K562 (cell line): ENCODE results near the gene OBSL1. TPM values are rescaled to one million over a fixed set of nuclear protein-coding genes. Genes with fewer than 3 reads are reported as not detected.
A peak's percentile ranks its signal among the peaks of the same experiment; 100 is the strongest.

ENCODE experiments used
- ATAC-seq: fragments of 200-7000 bp; cut with Tn5 transposase; 3 replicates; pipeline ENCODE4 v1.9.1; 2020; ENCODE audit warnings: moderate library complexity
- BruUV-seq: library from RNA; stranded (reverse); fragments of 400-500 nt; replicated peaks from 2 replicates; lab custom pipeline; 2021; lab: Mats Ljungman, UMichigan
- CTCF ChIA-PET: fragments of 300-600 bp; formaldehyde crosslinking; extraction: SDS; loops from one replicate; lab custom pipeline; 2021; ENCODE audit warnings: low intra/inter-chr PET ratio; lab: Yijun Ruan, JAX
- POLR2A ChIA-PET: fragments of 300-600, 350-650 bp; sonication (Branson Sonifier 250); formaldehyde crosslinking; extraction: SDS; loops from one replicate; lab custom pipeline; 2021; ENCODE audit warnings: antibody characterized with exemption, inconsistent platforms; lab: Yijun Ruan, JAX
- DNase-seq, 4 experiments: peaks; one replicate each; pipeline versions ENCODE4 v3.0.0 to v3.0.0-alpha.2; 2011 to 2018; ENCODE audit warnings: low spot score in 3 of 4, mixed read lengths in 3 of 4; ENCODE audit errors: extremely low read depth in 1 of 4
- FAIRE-seq: peaks from 2 replicates; lab custom pipeline; 2011; peaks lifted over from hg19 to GRCh38; lab: Jason Lieb, UNC
- H2AFZ ChIP-seq: 2 replicates; pipeline ENCODE4 v1.6.0; 2011; ENCODE audit warnings: low read depth, low read length, control low read depth, inconsistent platforms
- H3K27ac ChIP-seq: fragments of 200-600 bp; 3 replicates; pipeline ENCODE4 v1.8.0; 2011; ENCODE audit warnings: low read depth, mild to moderate bottlenecking, control low read depth, inconsistent platforms, low read length, moderate library complexity, mixed read lengths; ENCODE audit errors: extremely low read depth
- H3K27me3 ChIP-seq, 2 experiments: fragments of 300-600 bp in 1 of 2; 2 replicates in 1 of 2; 3 replicates in 1 of 2; pipeline versions ENCODE4 v1.6.0 to v1.8.0; 2011; ENCODE audit warnings: inconsistent platforms in 2 of 2, low read length in 2 of 2, mild to moderate bottlenecking in 1 of 2, mixed read lengths in 1 of 2, moderate library complexity in 1 of 2; ENCODE audit not compliant: control insufficient read depth in 2 of 2, insufficient read depth in 2 of 2
- H3K36me3 ChIP-seq: fragments of 300-600 bp; 3 replicates; pipeline ENCODE4 v1.8.0; 2011; ENCODE audit warnings: mild to moderate bottlenecking, low read length, inconsistent platforms; ENCODE audit not compliant: control insufficient read depth, insufficient read depth
- H3K4me1 ChIP-seq, 2 experiments: fragments of 200-600 bp in 1 of 2; replicated peaks in 1 of 2; 2 replicates in 1 of 2; 3 replicates in 1 of 2; pipeline versions ENCODE4 v1.5.1 to v1.8.0; 2011; ENCODE audit warnings: inconsistent platforms in 2 of 2, low read length in 2 of 2, mild to moderate bottlenecking in 1 of 2, mixed read lengths in 1 of 2, moderate library complexity in 1 of 2; ENCODE audit not compliant: control insufficient read depth in 2 of 2, insufficient read depth in 2 of 2
- H3K4me2 ChIP-seq: 2 replicates; pipeline ENCODE4 v1.6.1; 2011; ENCODE audit warnings: low read length, control low read depth, inconsistent platforms, mixed read lengths; ENCODE audit not compliant: insufficient read depth
- H3K4me3 ChIP-seq: fragments of 200-600 bp; sonication (generic), shearing (Covaris generic); 2 replicates; pipeline ENCODE4 v1.5.1; 2016; ENCODE audit warnings: control low read depth, inconsistent platforms
- H3K79me2 ChIP-seq: fragments of 200-600 bp; 3 replicates; pipeline ENCODE4 v1.8.0; 2011; ENCODE audit warnings: low read length, inconsistent platforms; ENCODE audit not compliant: control insufficient read depth, insufficient read depth
- H3K9ac ChIP-seq, 2 experiments: 2 replicates each; pipeline versions ENCODE4 v1.6.0 to v1.6.1; 2011; ENCODE audit warnings: low read depth in 2 of 2, low read length in 2 of 2, control low read depth in 1 of 2, inconsistent platforms in 1 of 2, mild to moderate bottlenecking in 1 of 2, mixed read lengths in 1 of 2; ENCODE audit not compliant: insufficient read depth in 1 of 2
- H3K9me1 ChIP-seq: one replicate; pipeline ENCODE4 v1.6.0; 2011; ENCODE audit warnings: inconsistent platforms, mild to moderate bottlenecking, low read length, moderate library complexity; ENCODE audit not compliant: control insufficient read depth, insufficient read depth
- H3K9me3 ChIP-seq: replicated peaks from 2 replicates; pipeline ENCODE4 v1.5.1; 2011; ENCODE audit warnings: low read depth, low read length, inconsistent platforms; ENCODE audit not compliant: control insufficient read depth, insufficient read depth
- H4K20me1 ChIP-seq: replicated peaks from 2 replicates; pipeline ENCODE4 v1.6.1; 2011; ENCODE audit warnings: low read length, inconsistent platforms, mixed read lengths; ENCODE audit not compliant: control insufficient read depth, insufficient read depth
- BCOR ChIP-seq: fragments of 450-650 bp; IDR thresholded peaks from 2 replicates; pipeline ENCODE4 v1.6.1; 2016
- CHD1 ChIP-seq: fragments of 200-600 bp; sonication (generic); IDR thresholded peaks from one replicate; pipeline ENCODE4 v1.6.1; 2012; ENCODE audit warnings: mild to moderate bottlenecking, moderate library complexity, low read length, inconsistent platforms
- CHD4 ChIP-seq: fragments of 200-600 bp; sonication (generic); IDR thresholded peaks from 3 replicates; pipeline ENCODE4 v1.6.1; 2012; ENCODE audit warnings: low read depth, mild to moderate bottlenecking, mixed read lengths, low read length, inconsistent platforms; ENCODE audit not compliant: insufficient read depth, insufficient replicate concordance, poor library complexity, severe bottlenecking
- FOXJ3 ChIP-seq: sonication (generic); formaldehyde crosslinking; IDR thresholded peaks from 2 replicates; pipeline ENCODE4 v1.4.0; 2020; ENCODE audit warnings: mild to moderate bottlenecking, missing genetic modification reagents
- GTF2F1 ChIP-seq: IDR thresholded peaks from 2 replicates; pipeline ENCODE4 v1.6.1; 2011; ENCODE audit warnings: low read depth, low read length, improper control_type of control experiment
- HNRNPH1 ChIP-seq: fragments of 200-400 bp; formaldehyde crosslinking; optimal IDR thresholded peaks from 2 replicates; pipeline ENCODE3; 2017; ENCODE audit warnings: low read depth, mild to moderate bottlenecking, low read length, moderate library complexity
- SMAD3 ChIP-seq: fragments of 450-650 bp; formaldehyde crosslinking; conservative IDR thresholded peaks from 2 replicates; pipeline ENCODE4 v1.4.0; 2020; ENCODE audit warnings: mild to moderate bottlenecking
- ZKSCAN1 ChIP-seq: fragments of 150-350 bp; IDR thresholded peaks from 2 replicates; pipeline ENCODE4 v1.6.1; 2016; ENCODE audit warnings: low read depth, low read length
- ZNF12 ChIP-seq: sonication (generic); formaldehyde crosslinking; IDR thresholded peaks from 2 replicates; pipeline ENCODE4 v1.4.0; 2020; ENCODE audit warnings: mild to moderate bottlenecking, missing genetic modification reagents
- WGBS: fragments of 100-300 bp; shearing (Covaris generic); methylation state at CpG from one replicate; pipeline ENCODE4 v1.1.6; 2016; ENCODE audit warnings: low coverage, mixed read lengths; ENCODE audit not compliant: insufficient coverage; ENCODE audit errors: missing lambda C conversion rate; 5-methylcytosine and 5-hydroxymethylcytosine counted together
- in situ Hi-C: fragments of 300-500 bp; cut with MboI; formaldehyde crosslinking; loops from 4 replicates; pipeline ENCODE4 v1.15.0; 2018; ENCODE audit warnings: inconsistent platforms, mixed read lengths
- intact Hi-C: fragments of 100-400 bp; cut with micrococcal nuclease; formaldehyde crosslinking; loops from 2 replicates; pipeline ENCODE4 v1.14.2; 2022
- polyA plus RNA-seq, 8 experiments: library from polyadenylated mRNA; depleted of rRNA in 4 of 8; stranded (reverse) in 5 of 8; unstranded in 3 of 8; fragments of >200 nt; fragmentation: Nextera tagmentation in 2 of 8; fragmentation: Illumina TruSeq in 1 of 8; extraction: Ambion mirVana in 2 of 8; extraction: Trizol in 1 of 8; gene quantifications; 2 replicates each; pipeline versions ENCODE4 v1.2.1 to v1.2.3, GENCODE V29; 2011 to 2014; ENCODE audit warnings: inconsistent platforms in 1 of 8, missing spikeins in 1 of 8
- total RNA-seq, 7 experiments: library from RNA; depleted of rRNA in 6 of 7; stranded (reverse); fragments of >200 nt in 6 of 7; fragmentation: Illumina TruSeq in 2 of 7; extraction: Trizol in 2 of 7; gene quantifications; 2 replicates each; pipeline versions ENCODE4 v1.2.1 to v1.2.3, GENCODE V29; 2011 to 2021; ENCODE audit warnings: low replicate concordance in 1 of 7

Gene OBSL1
- total and polyA plus RNA-seq, 9 of the 15 experiments (the other 6 are each of a cell fraction or from before 2014, with no cell fraction given) = 1.2 to 26.6 (median 8.6) TPM

DNA sequence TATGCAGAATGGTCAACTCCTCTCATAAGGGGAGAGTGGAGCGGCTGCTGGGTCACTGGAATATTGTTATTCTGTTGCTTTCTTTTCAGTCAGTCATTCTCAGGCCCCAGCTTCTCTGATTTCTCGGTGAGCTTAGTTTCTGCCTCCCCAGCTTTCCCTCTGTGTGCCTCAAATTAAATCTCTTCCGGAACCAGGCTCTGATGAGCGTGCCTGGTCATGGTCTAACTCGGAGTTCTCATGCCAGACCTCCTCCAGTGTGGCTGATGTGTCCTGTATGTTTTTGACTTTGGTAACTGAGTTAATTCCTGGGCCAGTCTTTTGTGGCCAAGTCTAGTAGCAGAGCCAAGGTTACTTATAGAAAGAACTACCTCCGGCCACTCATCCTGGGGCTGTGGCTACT is 21.4 kb upstream of the OBSL1 start:
- H3K9me3 ChIP-seq = no peaks in the 10 kb centered on the region
- no peaks in the 10 kb centered on the region for H4K20me1 ChIP-seq
- H3K9me1 ChIP-seq = no peaks in the 10 kb centered on the region
- H3K27ac ChIP-seq = no peak overlapping the region
- CTCF ChIA-PET = interaction anchor here (0.7 kb wide), 1 partner anchor 143 kb away, joined by 4 read pairs; no protein-coding TSS in a partner anchor
- no peak overlapping the region for H3K9ac ChIP-seq
- H3K27me3 ChIP-seq = no peaks in the 10 kb centered on the region
- intact Hi-C loops = no loop called here
- TF ChIP-seq FOXJ3 (no peak), CHD1 (no peak), HNRNPH1 (no peak), ZKSCAN1 (no peak), SMAD3 (CRISPR knock-in tag) (no peak), CHD4 (no peak)
- BruUV-seq = no TSS peak
- no peak for DNase-seq
- POLR2A ChIA-PET = no interaction called here
- no peak overlapping the region for H3K4me2 ChIP-seq
- H3K36me3 ChIP-seq = no peaks in the 10 kb centered on the region
- H2AFZ ChIP-seq = peak overlapping the region; percentile 17; the same call in 1 of the 2 replicates
- ATAC-seq = no peak
- peaks cover 9 to 20% of the 10 kb centered on the region in 2 experiments for H3K4me1 ChIP-seq
- no peak overlapping the region for H3K4me3 ChIP-seq
- in situ Hi-C loops = no loop called here
- FAIRE-seq = no peak
- H3K79me2 ChIP-seq = peaks cover 10% of the 10 kb centered on the region
- 83% methylated on average over 6 of the region's 6 CpGs for WGBS

DNA sequence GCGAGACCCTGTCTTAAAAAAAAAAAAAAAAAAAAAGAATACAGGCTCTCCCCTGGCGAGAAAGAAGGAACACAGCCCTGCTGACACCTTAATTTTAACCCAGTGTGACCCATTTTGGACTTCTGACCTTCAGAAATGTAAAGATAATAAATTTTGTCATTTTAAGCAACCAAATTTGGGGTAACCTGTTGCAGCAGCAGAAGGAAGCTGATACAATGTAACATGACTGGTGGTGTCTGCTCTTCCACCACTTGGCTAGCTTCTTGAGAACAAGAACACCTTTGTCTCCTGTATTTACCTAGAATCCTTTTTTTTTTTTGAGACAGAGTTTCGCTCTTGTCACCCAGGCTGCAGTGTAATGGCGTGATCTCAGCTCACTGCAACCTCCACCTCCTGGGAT is 19.8 kb upstream of the OBSL1 start:
- WGBS = 80% methylated on average over 1 of the region's 4 CpGs
- H3K9me3 ChIP-seq = no peaks in the 10 kb centered on the region
- no peak overlapping the region for H3K9ac ChIP-seq
- FAIRE-seq (no peak), ATAC-seq (no peak), DNase-seq (no peak)
- H2AFZ ChIP-seq = no peak overlapping the region
- no peak overlapping the region for H3K27ac ChIP-seq
- ChIA-PET POLR2A (no interaction called here), CTCF (no interaction called here)
- in situ Hi-C loops = no loop called here
- intact Hi-C loops = no loop called here
- no TSS peak for BruUV-seq
- TF ChIP-seq GTF2F1 = no peak
- peak; percentile 55; the same call in 1 of the 2 replicates for TF ChIP-seq ZNF12 (CRISPR knock-in tag)
- TF ChIP-seq BCOR = no peak
- TF ChIP-seq, all 486 proteins: peak for 1
- H3K9me1 ChIP-seq = no peaks in the 10 kb centered on the region
- H3K79me2 ChIP-seq = no peaks in the 10 kb centered on the region
- no peaks in the 10 kb centered on the region for H3K27me3 ChIP-seq
- H3K4me1 ChIP-seq = peaks cover 4 to 14% of the 10 kb centered on the region in 2 experiments
- H4K20me1 ChIP-seq = no peaks in the 10 kb centered on the region
- no peak overlapping the region for H3K4me2 ChIP-seq
- no peak overlapping the region for H3K4me3 ChIP-seq
- no peaks in the 10 kb centered on the region for H3K36me3 ChIP-seq
